GM19043 (cell line): ENCODE results near the gene XPO6.

Experiments used
- ATAC-seq: cut with Tn5 transposase; IDR thresholded peaks from one replicate; pipeline ENCODE4 v1.9.1; 2021; ENCODE audit warnings: low read depth; ENCODE audit not compliant: unreplicated experiment

XPO6 gene

DNA sequence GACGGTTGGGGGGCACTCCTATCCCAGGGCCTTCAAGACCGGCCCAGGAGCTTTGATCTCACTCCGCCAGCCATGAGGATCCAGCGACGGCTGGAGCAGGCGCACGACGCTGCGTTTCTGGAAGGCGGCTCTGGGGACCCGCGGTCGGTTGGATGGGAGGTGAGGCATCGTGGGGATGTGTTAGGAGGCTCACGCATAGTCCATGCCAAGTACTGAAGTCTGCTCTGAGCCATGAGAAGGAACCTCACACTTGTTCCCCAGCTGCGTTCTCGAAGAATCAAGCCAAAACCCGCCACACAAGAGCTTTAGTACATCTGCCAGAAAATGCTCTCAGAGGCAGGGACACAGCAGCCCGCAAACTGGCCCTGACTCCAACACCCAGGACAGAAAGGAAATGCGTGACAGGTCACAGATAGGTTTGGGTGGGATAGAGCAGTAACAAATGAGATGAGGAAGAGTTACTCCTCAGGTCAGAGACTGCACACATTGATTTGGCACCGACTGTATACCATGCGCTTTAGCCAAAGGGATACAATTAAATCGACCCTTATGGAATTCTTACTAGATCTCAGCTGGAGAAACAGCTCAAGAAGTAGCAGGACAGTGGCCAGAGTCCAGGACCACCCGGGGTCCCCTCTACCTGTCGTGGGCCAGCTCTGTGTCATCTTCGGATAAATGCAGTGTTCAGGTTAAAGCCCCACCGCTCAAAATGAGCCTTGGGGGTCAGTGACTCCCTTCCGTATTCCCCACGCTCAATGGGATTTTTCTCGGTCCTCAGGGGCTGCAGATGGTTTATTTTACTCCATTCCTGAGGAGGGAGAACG is 141.6 kb downstream of the XPO6 start:
- no peak for ATAC-seq

DNA sequence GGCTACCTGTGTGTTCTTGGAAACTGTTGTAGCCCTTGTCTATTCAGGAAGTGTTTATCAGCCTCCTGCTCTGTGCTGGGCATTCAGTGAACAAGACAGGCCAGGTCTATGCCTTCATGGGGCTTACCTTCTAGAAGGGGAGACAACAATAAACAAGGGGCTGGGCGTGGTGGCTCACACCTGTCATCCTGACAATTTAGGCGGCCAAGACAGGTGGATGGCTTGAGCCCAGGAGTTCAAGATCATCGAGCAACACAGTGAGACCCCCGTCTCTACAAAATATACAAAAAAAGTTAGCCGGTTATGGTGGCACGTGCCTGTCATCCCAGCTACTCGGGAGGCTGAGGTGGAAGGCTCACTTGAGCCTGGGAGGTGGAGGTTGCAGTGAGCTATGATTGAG is 142.8 kb downstream of the XPO6 start:
- no peak for ATAC-seq

DNA sequence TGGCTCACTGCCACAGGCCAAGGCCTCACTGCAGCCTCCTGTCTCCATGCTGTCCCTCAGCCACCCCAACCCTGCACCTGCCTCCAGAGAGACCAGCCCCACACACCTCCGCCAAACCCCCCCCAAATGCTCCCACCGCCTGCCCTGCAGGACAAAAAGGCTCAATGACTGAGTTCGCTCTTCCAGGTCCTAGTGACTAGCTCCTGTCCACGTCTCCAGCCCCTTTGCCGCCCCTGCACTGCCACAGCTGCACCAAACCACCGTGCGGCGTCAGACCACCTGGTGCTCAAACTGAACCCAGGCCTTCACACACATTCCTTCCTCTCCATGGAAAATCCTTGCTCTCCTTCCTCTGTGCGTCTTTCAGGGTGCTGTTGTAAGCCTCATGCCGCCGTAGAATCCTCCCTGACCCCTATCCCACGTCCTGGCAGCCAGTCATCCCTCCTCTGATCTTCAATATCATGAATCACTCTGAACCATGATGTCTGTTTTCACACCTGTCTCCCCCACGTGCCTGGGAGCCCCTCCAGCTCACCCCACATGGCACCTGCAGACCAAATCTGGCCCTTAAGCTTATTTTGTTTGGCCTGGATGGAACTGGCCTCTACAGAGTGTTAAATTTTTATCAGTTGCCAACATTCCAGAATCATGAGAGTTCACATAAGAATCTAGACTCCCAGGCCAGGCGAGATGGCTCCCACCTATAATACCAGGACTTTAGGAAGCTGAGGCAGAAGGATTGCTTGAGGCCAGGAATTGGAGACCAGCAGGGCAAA is 144.0 kb downstream of the XPO6 start:
- ATAC-seq: no peak

DNA sequence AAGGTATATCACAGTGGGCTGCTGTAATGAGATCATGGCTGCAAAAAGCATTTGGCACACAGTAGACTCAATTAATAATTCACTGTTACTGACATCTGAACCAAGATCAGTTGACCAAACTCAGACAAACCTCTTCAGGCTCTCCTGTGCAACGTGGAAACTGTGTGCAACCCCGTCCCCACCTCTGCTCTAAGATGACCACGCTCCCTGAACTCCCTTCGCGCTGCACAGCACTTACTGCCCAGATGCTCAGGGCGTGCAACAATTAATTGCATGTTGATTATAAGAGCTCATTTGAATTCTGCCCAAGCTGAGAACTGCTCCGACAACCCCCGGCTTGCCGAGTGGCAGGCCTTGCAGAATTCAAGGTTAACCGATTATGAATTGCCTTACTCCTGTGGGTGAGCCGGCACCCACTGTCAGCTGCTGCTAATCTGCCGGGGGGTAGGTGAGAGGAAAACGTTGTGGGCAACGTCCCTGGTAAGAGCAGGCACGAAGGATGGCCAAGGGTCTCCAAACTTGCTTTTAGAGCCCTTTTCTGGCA is 147.0 kb downstream of the XPO6 start:
- no peak for ATAC-seq

DNA sequence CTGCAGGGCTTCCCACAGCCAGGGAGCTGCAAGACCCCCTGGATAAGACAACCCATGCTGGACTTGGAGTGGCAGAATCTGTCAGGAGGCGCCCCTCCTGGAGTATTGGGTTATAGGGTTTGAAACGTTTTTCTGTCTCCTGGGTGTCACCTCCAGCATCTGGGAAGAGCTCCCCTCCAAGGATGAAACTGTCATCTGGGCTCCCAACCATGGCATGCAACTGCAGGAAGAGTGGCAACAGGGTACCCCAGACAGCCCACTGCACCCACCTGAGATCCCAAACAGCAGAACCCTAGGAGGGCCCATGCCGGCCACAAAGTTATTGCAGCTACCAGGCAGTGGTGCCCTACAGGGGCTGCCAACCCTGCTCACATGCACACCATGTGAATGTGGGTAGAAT is 147.6 kb downstream of the XPO6 start:
- no peak for ATAC-seq

DNA sequence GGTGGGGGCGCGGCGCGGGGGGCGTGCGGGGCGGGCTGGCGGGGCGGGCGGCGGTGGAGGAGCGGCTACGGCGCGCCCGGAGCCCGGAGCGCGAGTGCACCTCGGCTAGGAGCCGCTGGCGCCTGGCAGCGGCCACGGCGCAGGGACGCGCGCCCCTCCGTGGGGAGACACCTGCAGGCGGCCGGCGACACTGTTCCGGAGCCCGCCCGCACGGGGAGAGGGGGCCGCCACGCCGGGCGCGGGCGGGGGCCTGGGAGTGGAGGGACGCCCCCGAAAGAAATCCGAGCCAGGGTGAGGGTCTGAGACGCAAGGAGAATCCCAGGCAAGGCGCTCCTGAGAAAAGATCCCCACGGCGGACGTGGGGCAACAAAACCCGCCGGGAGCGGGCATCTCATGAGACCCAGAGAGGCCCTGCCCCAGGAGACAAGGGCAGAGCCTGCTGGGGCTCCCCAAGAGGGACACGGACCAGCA is 148.1 kb downstream of the XPO6 start, which contains the start of gene GSG1L:
Gene GSG1L (minus strand): TSS at position 124 of the 471 bp plus-strand sequence. CDS start 290 bp downstream, outside the sequence.
- ATAC-seq: no peak

DNA sequence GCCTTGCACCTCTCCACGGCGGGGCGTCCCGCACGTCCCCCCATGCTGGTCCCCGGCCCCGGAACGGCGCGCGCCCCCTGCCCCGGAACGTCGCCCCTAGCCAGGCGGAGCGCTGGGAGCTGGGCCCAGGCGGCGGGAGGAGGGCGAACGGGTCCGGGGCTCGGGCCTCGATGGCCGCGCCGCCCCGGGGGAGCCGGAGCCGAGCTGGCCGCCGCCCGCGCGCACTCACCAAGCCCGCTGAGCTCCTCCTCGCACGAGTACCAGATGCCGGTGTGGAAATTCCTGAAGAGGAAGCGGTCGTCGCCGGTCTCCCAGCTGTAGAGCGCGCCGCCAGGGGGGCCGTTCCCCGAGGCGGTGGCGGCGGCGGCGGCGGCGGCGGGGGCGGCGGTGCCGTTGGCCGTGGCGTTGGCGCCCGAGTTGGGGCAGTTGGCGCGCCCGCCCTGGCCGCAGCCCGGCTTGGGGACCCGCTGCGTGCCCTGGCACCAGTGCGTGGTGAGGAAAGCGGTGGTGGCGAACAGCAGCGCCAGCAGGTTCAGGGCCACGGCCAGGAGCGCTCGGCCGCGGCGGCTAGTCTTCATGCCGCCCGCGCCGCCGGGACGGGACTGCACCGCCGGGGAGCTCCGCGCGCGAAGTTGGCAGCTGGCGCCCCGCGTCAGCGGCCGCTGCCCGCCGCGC is 148.8 kb downstream of the XPO6 start:
- ATAC-seq: no peak

DNA sequence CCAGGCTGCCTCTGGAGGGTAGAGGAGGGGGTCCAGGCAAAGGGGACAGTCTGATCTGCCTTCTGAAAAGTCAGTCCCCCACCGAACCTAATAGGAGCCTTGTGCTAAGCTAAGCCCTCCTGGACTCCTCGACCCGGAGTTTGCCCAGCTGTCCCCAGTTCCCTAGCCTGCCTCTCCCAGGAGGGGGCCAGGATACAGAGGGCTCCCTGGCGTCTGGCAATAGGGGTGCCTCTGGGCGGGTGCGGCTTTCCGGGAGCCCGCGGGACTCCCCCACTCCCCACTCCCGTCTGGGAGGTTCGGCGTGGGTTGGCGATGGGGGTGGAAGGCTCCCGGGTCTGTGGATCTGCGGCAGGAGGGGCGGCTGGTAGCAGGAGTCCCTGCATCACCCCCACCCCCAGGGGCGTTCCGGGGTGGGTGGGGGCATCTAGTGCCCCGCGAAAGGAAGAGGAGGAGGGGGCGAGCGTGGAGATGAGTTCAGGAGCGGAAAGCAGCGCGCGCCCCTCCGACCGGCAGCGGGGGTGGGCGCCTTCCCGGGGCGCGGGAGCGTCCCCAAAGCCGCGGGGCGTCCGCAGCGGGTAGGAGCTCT is 149.4 kb downstream of the XPO6 start:
- no peak for ATAC-seq

DNA sequence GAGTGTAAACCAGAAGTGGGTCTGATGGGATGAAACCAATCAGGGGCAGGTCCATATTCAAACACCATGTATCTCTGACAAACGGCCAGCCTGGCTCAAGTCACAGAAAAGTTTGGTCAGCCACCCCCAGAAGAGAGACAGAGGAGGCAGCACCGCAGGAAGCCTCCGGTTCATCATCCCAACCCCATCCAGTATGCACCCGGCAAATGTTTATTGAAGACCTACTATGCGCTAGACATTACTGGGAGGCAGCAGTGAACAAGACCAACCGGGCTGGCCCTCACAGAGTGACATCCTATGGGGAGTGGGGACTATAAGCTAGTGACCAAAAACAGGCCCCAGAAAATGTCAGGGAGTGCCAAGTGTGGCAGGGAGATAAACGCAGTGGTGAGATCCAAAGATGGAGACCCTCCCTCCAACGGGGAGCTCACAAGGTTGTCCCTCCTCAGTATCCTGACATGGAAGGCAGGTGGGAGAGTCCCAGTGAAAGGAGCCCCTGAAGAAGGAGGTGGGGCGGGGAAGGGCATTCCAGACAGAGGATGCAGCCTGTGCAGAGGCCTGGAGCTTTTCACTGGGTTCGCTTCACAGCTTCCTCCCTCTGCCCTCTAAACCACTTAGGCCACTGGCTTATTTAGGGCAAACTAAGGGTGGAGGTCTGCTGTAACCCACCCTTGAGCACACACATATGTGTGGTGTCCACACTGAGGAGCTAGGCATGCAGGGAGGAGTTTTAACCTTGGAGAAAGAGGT is 150.2 kb downstream of the XPO6 start:
- ATAC-seq: no peak

DNA sequence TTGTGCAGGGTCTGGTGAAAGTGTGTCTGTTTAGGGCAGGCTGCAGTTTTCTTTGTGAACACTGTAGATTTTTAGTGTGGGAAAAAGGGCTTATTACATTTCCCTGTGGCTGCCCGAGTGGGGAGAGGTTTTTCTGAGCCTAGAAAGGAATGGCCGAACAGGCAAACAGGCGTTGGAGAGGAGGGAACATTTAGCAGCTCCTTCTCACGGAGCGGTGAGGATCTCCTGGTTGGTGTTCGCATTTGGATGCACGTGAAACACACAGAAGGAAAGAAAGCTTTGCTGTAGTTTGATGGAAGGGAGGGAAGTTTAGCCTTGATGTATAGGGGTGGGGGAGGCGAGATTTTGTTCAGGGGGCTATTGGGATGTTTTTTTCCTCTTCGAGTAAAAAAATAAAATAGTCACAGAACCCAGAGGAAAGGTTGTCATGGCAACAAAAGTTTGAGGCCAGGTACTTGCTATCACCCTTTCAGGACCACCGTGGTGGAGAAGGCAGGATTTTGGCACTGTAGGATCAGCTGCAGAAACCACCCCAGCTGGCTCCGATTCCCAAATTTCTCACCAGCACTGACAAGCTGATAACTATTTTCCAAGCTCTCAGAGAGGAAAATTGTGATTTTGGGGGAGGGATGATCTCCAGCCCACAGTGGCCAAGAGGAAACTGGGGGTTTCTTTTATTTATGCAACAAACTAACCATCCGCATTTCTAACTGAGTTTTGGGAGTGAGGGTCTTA is 151.8 kb downstream of the XPO6 start:
- no peak for ATAC-seq

DNA sequence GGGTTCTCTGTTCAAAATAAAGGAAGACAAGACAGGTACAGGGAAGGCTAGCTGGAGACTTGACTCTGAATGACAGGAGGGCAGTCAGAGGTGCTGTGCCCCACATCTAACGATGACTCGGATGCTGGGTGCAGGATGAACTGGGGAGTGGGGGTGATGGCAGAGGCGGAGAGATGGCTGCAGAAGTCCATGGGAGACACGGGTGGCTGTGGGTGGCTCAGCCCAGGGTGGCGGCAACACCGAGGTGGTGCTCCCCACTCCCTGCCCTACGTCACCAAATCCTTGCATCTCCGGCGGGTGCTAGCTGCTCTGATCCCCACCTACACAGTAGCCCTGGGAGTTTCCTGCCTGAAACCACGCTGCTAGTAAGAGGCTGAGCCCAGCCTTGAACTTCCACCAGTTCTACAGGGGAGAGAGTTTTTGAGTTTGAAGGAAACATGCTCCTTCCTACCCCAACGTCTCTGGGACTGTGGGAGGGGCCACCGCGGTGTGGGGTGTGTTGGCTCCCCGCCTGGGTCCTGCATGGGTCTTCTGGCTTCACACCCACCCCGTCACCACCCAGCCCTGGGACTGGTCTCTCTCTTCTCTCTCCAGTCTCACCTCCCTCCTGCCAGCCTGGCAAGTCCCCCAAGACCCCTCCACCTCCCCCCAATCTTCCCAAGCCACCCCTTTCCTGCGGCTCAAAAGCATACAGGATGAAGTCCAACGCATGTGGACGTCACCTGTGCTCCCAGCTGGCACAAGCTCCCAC is 152.8 kb downstream of the XPO6 start:
- ATAC-seq: no peak

DNA sequence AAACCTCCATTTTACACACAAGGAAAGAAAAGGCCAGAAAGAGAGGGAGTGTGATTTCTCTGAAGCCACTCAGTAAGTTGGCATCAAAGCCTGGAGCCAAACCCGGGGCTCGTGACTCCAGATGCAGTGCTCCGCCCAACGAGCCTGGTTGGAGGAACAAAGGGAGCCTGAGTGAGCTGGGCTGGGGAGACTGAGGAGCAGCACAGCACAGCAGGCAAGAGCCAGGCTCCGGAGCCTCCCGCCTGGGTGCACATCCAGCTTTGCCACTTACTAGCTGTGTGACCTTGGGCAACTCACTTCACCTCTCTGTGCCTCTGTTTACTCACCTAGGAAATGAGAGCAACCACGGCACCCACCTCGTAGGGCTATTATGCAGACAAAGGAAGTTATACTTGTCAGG is 153.8 kb downstream of the XPO6 start:
- no peak for ATAC-seq

DNA sequence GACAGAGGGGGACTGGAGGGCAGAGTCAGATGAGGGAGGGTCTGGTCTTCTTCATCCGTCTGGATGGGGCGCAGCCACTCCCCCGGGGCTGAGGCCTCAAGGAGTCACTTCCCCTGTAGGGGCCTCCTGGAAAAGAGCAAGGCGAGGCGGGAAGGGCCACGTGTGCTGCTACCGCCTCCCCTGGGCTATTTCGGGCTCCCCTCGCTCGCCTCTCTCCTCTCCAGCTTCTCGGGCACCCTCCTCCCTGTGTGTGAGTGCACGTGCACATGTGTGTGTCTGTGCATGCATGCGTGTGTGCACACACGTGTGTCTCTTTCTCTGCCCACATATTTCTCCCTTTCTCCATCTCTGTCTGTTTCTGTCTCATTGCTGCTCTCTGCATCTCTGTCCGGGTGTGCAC is 158.3 kb downstream of the XPO6 start:
- no peak for ATAC-seq

DNA sequence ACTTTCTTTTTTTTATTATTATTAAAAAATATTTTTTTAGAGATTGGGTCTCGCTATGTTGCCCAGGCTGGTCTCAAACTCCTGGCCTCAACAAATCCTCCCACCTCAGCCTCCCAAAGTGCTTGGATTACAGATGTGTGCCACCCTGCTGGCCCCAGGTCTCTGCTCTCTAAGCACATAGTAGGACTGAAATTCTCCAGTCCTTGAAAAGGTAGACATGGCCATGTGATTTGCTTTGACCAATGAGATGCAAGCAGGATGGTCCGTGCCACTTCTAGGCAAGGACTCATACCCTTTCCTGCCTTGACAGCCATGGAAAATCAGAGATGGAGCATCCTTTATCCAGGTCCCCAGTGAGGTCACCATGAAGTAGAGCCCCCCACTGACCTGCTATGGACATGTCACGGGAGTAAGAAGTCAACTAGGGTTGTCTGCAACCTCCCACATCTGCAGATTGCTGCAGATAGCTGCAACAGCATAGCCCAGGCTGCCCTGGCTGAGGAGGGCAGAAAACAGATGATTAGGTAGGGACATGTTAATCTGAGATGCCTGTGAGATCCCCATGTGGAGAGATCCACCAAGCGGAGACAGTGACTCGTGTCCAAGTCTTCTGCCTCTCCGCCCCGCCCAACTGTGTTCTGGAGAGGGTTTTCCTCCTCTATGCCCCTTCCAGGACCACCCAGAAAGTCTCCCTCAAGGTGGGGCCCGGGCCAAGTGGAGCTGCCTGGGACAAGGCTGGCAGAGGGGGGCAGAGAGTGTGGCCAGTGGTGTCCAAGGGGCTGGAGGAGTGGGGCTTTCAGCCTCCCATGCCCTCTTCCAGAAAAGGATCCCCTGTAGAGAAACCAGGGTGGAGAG is 159.3 kb downstream of the XPO6 start:
- ATAC-seq: no peak

DNA sequence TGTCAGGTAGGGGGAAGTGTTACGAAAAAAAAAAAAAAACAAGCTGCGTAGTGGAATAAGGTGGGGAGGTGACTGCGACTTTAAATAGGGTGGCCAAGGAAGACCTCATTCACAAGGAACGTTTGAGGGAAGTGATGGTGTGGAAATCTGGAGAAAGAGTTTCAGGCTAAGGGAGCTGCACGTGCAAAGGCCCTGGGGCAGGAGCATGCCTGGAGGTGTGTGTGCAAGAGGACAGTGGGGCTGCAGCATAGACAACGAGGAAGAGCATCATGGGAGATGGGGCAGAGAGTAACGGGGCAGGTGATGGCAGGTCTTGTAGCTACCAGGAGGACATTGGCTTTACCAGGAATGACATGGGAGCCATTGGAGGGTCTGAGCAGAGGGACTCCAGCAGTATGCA is 160.3 kb downstream of the XPO6 start:
- no peak for ATAC-seq
